GM10266 (cell line): ENCODE results near the gene SYT1.

Source experiments
- DNase-seq: peaks from one replicate; pipeline ENCODE4 v3.0.0; 2012; ENCODE audit errors: extremely low spot score
- CTCF ChIP-seq: IDR thresholded peaks from 2 replicates; pipeline ENCODE4 v1.5.1; 2012; ENCODE audit warnings: mild to moderate bottlenecking, low read depth; ENCODE audit not compliant: control insufficient read depth, insufficient read depth; ENCODE audit errors: missing control alignments

SYT1 gene

GRCh38 chr12:79143803-79144202 lies 279.2 kb downstream of the SYT1 start:
- DNase-seq: no peak
- no peak for TF ChIP-seq CTCF

- DNase-seq: no peak
- no peak for TF ChIP-seq CTCF
These were observed 287.4 kb downstream of the SYT1 start for GRCh38 chr12:79151956-79152355.

- DNase-seq: no peak
- TF ChIP-seq CTCF: no peak
These were observed 291.1 kb downstream of the SYT1 start for GRCh38 chr12:79155683-79156082.

GRCh38 chr12:79156846-79157463 lies 292.4 kb downstream of the SYT1 start:
- DNase-seq: no peak
- no peak for TF ChIP-seq CTCF

- no peak for DNase-seq
These were observed 296.8 kb downstream of the SYT1 start for GRCh38 chr12:79161249-79161934.

GRCh38 chr12:79162147-79162772 lies 297.7 kb downstream of the SYT1 start:
- no peak for TF ChIP-seq CTCF
- no peak for DNase-seq

More at GRCh38 chr12:79161249-79161934, 296.8 kb downstream of the SYT1 start:
- TF ChIP-seq CTCF: no peak

- no peak for TF ChIP-seq CTCF
- no peak for DNase-seq
These were observed 298.4 kb downstream of the SYT1 start for GRCh38 chr12:79162948-79163347.
